ENCODE data around the gene OR10H1.

- TF ChIP-seq CTCF (tag by site-specific recombination; IDR thresholded peaks at IDR 0.05) (no peak), ZBTB17 (tag by site-specific recombination; IDR thresholded peaks at IDR 0.05) (no peak), PRDM1 (tag by site-specific recombination; IDR thresholded peaks at IDR 0.05) (no peak), YY1 (tag by site-specific recombination; IDR thresholded peaks at IDR 0.05) (no peak), ZNF274 (IDR thresholded peaks at IDR 0.05; ENCODE audit: low read length) (no peak), ZNF274 (tag by site-specific recombination; IDR thresholded peaks at IDR 0.05; ENCODE audit: borderline replicate concordance) (no peak), ZBTB11 (tag by site-specific recombination; conservative IDR thresholded peaks at IDR 0.05; ENCODE audit: low read depth) (no peak), SP7 (tag by site-specific recombination; IDR thresholded peaks at IDR 0.05) (no peak), ZNF16 (tag by site-specific recombination; IDR thresholded peaks at IDR 0.05; ENCODE audit: low read depth) (no peak), ZNF138 (tag by site-specific recombination; IDR thresholded peaks at IDR 0.05; ENCODE audit: borderline replicate concordance) (no peak), ZNF121 (tag by site-specific recombination; IDR thresholded peaks at IDR 0.05) (no peak)
Measured at GRCh38 chr19:15810335-15810734, 5.1 kb downstream of the OR10H1 start.
